ENCODE data around the gene SRD5A3.
"Not testable (repeated sequence)": the region's sequence is repeated elsewhere in the genome, so short reads cannot be mapped to it uniquely, and the experiment has no call there.

SRD5A3 gene

GRCh38 chr4:55347610-55348228, 1.7 kb downstream of the SRD5A3 start:
- DNase-seq: no peak

- DNase-seq: no peak
Measured at GRCh38 chr4:55348466-55348865, 2.4 kb downstream of the SRD5A3 start.

- DNase-seq: not testable (repeated sequence)
Measured at GRCh38 chr4:55350870-55351269, 4.8 kb downstream of the SRD5A3 start.

GRCh38 chr4:55351824-55352223, 5.8 kb downstream of the SRD5A3 start:
- DNase-seq: no peak

DNA sequence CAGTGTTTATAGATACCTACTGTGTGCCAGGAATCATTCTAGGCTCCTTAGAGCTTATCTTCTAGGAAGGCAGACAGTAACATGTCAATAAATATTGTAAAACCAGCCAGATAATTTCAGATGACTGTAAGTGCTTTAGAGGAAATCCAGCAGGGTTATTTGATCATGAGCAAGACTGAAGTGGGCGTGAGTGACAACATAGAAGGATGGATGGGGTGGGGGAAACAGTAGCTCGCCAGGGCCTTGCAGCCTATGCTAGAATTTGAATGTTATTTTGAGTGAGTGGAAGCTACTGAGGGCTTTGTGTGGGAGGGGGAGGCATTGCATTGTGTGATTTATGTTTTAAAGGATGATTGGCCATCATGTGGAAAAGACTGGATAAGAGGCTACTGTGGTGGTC, 6.7 kb downstream of the SRD5A3 start:
- DNase-seq: no peak

- not testable (repeated sequence) for DNase-seq
Measured at GRCh38 chr4:55353228-55353747, 7.2 kb downstream of the SRD5A3 start.

DNA sequence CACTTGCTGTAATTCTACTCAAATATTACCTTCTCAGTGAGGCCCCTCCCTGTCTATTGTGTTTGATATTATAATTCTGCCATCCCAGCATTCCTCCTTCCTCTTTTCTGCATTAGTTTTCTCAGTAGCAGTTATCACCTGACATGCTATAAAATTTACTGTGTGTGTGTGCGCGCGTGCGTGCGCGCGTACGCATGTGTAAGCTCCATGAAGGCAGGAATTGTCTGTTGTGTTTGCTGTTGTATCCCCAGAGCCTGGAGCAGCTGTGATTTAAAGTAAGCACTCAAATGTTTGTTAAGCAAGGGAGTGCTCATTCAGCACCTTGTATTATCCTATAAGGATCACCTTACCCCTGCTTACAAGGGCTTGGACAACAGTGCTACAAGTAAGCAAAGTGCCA, 8.6 kb downstream of the SRD5A3 start:
- DNase-seq: no peak

DNA sequence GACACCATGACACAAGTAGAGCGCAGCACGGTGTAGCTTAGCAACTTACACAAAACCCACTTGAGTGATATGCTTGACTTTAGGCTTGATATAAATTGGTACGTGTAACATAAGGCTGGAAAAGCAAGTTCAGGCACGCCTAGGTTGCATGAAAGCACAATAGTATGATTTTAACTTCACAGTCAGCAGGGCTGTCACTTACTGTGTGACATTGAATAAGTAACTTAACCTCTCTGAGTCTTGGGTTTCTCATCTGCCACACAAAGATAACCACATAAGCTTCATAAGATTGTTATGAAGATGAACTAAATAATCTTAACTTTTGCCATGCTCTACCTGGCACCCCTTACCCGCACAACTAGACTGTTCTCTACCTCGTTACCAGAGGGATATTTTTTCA, 9.5 kb downstream of the SRD5A3 start:
- no peak for DNase-seq

GRCh38 chr4:55356991-55357461, 11.0 kb downstream of the SRD5A3 start:
- no peak for DNase-seq

DNA sequence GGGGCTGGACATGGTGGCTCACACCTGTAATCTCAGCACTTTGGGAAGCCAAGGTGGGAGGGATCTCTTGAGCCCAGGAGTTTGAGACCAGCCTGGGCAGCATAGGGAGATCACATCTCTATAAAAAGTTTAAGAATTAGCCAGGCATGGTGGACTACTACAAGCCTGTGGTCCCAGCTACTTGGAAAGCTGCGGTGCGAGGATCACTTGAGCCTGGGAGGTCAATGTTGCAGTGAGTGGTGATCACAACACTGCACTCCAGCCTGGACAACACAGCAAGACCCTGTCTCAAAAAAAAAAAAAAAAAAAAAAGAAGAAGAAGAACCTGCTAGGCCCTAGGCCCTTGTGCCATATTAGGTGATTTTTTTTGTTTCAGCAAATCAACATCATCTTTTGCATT, 12.2 kb downstream of the SRD5A3 start:
- no peak for DNase-seq

DNA sequence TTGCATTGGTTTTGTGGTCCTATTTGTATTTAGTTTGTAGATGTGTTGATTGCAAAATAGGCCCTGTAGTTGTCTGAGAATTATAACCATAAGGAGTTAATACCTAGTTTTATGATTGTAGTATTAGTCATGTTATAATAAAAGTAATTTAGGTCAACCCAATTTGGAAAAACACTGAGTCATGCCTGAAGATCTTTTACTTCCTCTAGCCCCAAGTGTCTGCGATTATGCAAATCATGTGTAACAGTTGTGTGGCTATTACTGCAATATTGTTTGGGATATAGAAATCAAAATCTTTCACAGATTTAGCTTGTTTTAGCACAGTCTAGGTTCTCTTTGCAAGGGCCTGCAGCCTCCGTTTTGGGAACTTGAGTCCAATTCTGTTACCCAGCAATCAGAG, 12.6 kb downstream of the SRD5A3 start:
- no peak for DNase-seq

DNA sequence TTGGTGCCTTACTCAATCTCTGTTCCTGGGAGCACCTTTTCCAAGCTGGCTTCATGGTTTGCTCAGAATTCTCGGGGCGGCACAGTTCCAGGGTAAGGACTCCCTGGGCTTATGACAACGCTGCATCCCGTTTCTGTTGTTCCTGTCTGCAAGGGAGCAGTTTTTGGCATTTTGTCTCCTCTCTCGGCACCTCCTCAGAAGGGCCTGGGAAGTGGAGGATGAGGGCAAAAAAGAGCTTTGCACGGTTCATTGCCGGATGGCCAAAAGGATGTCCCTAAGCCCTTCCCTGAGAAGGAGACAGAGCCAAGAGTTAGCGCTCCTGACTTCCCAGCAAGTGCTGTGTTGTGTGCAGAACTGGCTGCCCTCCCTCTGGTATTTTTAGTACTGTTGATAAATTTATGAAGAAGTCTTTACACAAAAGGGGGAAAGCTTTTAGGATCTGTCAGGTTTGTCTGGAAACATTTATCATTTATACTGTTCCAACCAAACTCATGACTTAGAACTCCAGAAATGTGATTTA, 13.4 kb downstream of the SRD5A3 start:
- DNase-seq: no peak

GRCh38 chr4:55362938-55363337, 16.9 kb downstream of the SRD5A3 start:
- DNase-seq: not testable (repeated sequence)

GRCh38 chr4:55363691-55364351, 17.8 kb downstream of the SRD5A3 start:
- DNase-seq: no peak

DNA sequence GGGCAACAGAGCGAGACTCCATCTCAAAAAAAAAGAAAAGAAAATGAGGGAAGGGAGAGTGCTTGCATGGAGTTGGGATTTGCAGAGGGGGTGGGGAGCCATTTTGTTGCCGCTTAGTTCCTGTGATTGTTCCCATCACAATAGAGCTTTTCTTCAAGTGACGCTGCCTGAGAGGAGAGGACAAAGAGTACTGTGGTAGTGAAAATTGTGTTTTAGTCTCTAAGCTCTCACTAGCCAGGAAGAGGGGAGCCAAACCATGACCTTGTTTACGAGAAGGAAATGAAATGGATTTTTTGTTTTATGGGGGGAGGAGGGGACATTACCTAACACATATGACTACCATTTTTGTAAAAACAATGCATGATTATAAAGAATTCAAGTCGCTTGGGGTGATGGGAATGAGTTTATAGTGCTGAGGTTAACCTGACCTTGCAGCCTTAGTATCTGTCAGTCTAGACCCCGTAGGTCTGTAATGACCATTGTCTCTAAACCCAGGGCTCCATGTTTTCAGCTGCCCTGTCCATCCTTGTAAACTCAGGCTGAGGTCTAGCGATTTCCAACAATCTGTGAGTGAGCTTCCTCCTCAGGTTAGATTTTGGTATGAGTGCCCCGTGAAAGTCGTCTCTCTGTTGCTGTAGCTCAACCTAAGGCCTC, 18.8 kb downstream of the SRD5A3 start:
- no peak for DNase-seq

DNA sequence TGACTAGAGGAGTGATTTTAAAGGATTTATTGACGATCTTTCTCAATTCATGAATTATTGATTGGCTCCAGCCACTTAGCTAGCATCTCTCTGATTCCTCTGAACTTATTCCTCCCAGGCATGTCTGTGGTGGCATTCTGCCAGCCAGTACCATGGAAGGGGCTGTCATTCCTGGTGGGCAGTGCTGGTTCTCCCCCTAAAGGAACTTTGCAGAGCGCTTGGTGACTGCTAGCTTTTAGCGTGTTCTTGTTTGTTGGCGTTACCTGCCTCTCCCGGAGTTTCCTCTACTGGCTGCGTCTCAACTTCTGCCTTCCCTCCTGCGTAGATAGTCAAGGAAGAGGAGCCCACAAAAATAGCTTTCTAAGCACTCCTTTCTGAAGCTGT, 19.3 kb downstream of the SRD5A3 start:
- DNase-seq: no peak

- no peak for DNase-seq
Measured at GRCh38 chr4:55366621-55367020, 20.6 kb downstream of the SRD5A3 start.

DNA sequence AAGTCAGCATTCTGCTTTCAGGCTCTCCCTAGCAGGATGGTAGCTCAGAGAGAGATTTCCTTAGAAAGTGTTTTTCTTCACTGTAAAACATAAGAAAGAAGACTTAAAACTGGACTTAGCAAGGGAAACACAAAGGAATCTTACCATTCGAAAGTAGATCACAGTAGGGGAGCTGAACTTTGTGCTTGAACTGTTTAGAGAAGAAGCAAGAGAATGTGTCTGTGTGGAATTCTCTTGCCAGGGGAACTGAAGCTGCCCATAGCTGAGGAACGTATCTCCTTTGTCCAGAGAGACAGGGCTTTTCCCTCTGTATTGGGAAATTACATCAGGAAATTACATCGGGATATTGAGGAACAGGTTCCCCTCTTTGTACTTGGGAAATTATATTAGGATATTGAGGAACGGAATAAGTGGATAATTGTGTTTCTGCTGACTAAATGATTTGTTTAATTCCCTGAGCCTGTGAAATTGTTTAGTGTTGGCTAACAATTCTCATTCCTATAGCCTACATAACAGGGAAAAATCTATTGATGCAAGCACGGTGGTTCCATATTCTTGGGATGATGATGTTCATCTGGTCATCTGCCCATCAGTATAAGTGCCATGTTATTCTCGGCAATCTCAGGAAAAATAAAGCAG, 21.2 kb downstream of the SRD5A3 start:
- no peak for DNase-seq

DNA sequence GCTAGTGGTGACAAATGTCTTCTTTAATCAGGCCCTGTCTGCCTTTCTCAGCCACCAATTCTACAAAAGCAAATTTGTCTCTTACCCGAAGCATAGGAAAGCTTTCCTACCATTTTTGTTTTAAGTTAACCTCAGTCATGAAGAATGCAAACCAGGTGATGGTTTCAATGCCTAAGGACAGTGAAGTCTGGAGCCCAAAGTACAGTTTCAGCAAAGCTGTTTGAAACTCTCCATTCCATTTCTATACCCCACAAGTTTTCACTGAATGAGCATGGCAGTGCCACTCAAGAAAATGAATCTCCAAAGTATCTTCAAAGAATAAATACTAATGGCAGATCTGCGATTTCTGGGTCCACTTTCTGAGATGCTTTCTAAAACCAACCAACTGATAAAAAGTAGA, 23.9 kb downstream of the SRD5A3 start:
- DNase-seq: no peak

GRCh38 chr4:55372259-55372658, 26.2 kb downstream of the SRD5A3 start:
- DNase-seq: no peak

- DNase-seq: no peak
Measured at GRCh38 chr4:55373461-55373860, 27.4 kb downstream of the SRD5A3 start.

DNA sequence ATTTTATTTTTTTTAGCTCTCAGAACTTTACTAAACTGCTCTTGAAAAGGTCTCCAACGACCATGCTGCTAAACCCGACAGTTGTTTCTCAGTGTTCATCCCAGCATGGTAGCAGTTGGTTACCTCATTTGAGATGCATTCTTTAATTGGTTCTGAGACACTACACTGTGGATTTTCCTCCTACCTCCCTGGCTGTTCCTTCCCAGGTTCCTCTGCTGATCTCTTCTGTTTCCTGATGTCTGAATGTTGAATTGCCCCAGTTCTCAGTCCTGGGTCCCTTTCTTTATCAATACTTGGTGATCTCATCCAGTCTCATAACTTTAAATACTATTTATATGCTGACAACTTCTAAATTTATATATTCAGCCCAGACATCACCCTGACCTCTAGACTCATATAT, 30.7 kb downstream of the SRD5A3 start:
- no peak for DNase-seq

Data from activated CD8-positive, alpha-beta memory T cell treated with anti-CD3 and anti-CD28 coated beads, Interleukin-2, amount 50 U/mL, for 48 hours (primary cell).